Islet precursor cell (in vitro differentiated cells): ENCODE data around the gene TAGAP.
"Not testable (repeated sequence)": the region's sequence is repeated elsewhere in the genome, so short reads cannot be mapped to it uniquely, and the experiment has no call there.

Experiments
- DNase-seq: peaks from one replicate; pipeline ENCODE4 v3.0.0-alpha.2; 2018

The TAGAP gene

GRCh38 chr6:159043947-159044346 is 844 bp downstream of the TAGAP start:
- no peak for DNase-seq

- DNase-seq, result no peak
Observed at GRCh38 chr6:159043251-159043650, 1.5 kb downstream of the TAGAP start.

GRCh38 chr6:159042826-159043181 is 2.0 kb downstream of the TAGAP start:
- no peak for DNase-seq

- peak; percentile 90 for DNase-seq
Observed at GRCh38 chr6:159042003-159042825, 2.6 kb downstream of the TAGAP start.

- no peak for DNase-seq
Observed at GRCh38 chr6:159041181-159041580, 3.6 kb downstream of the TAGAP start.

GRCh38 chr6:159039885-159040258 is 4.9 kb downstream of the TAGAP start:
- DNase-seq, result no peak

- DNase-seq, result peak; percentile 45
Observed at GRCh38 chr6:159038914-159039884, 5.6 kb downstream of the TAGAP start.

- not testable (repeated sequence) for DNase-seq
Observed at GRCh38 chr6:159038318-159038717, 6.5 kb downstream of the TAGAP start.

- DNase-seq, result peak; percentile 51
Observed at GRCh38 chr6:159037756-159038290, 7.0 kb downstream of the TAGAP start.

GRCh38 chr6:159036673-159037072 is 8.1 kb downstream of the TAGAP start:
- DNase-seq, result no peak

- DNase-seq, result peak; percentile 45
Observed at GRCh38 chr6:159035891-159036290, 8.9 kb downstream of the TAGAP start.

- peak; percentile 37 for DNase-seq
Observed at GRCh38 chr6:159033160-159034049, 11.4 kb downstream of the TAGAP start.

GRCh38 chr6:159031846-159032245 is 12.9 kb downstream of the TAGAP start:
- no peak for DNase-seq

- DNase-seq, result no peak
Observed at GRCh38 chr6:159030168-159030567, 14.6 kb downstream of the TAGAP start.

GRCh38 chr6:159025224-159025623 is 19.6 kb downstream of the TAGAP start:
- DNase-seq, result not testable (repeated sequence)

GRCh38 chr6:159023893-159024292 is 20.9 kb downstream of the TAGAP start:
- no peak for DNase-seq

GRCh38 chr6:159020011-159020410 is 24.8 kb downstream of the TAGAP start:
- no peak for DNase-seq

GRCh38 chr6:159017757-159018559 is 26.8 kb downstream of the TAGAP start:
- no peak for DNase-seq

GRCh38 chr6:159014406-159014805 is 30.4 kb downstream of the TAGAP start:
- no peak for DNase-seq

- DNase-seq, result no peak
Observed at GRCh38 chr6:159013229-159013628, 31.6 kb downstream of the TAGAP start.

- no peak for DNase-seq
Observed at GRCh38 chr6:159012201-159012600, 32.6 kb downstream of the TAGAP start.
